ENCODE measurements around the gene SPEN. TPM values are rescaled to one million over a fixed set of nuclear protein-coding genes. Genes with fewer than 3 reads are reported as not detected.

Gene SPEN
- total RNA-seq, 1 donor from 2014 or later, result 55.2 TPM

GRCh38 chr1:15858069-15858670, 10.7 kb downstream of the SPEN start:
- intact Hi-C loops (cut with DNase I), result loop anchor here (2.0 kb wide), 1 partner anchor 53 kb away; no protein-coding TSS in a partner anchor
- DNase-seq (ENCODE audit: extremely low spot score in 2 of 2), result no peak
- no peak overlapping the region for H3K4me3 ChIP-seq
- H3K4me1 ChIP-seq, result peaks cover 60% of the 10 kb centered on the region
- TF ChIP-seq CTCF (IDR thresholded peaks at IDR 0.05) (no peak), POLR2AphosphoS5 (IDR thresholded peaks at IDR 0.05; ENCODE audit: insufficient read depth in 1 of 2, low read depth in 1 of 2) (no peak), POLR2A (IDR thresholded peaks at IDR 0.05) (no peak)
- no peaks in the 10 kb centered on the region for H3K9me3 ChIP-seq
- no peaks in the 10 kb centered on the region for H3K27me3 ChIP-seq
- H3K27ac ChIP-seq, result no peak overlapping the region
- no peaks in the 10 kb centered on the region for H3K36me3 ChIP-seq

GRCh38 chr1:15858672-15859372, 11.3 kb downstream of the SPEN start:
- H3K36me3 ChIP-seq, result no peaks in the 10 kb centered on the region
- no peak for DNase-seq (ENCODE audit: extremely low spot score in 2 of 2)
- H3K9me3 ChIP-seq, result no peaks in the 10 kb centered on the region
- intact Hi-C loops (cut with DNase I), result loop anchor here (2.0 kb wide), 1 partner anchor 54 kb away; no protein-coding TSS in a partner anchor
- TF ChIP-seq POLR2AphosphoS5 (IDR thresholded peaks at IDR 0.05; ENCODE audit: insufficient read depth in 1 of 2, low read depth in 1 of 2) (no peak), CTCF (IDR thresholded peaks at IDR 0.05) (no peak), POLR2A (IDR thresholded peaks at IDR 0.05) (no peak)
- H3K4me3 ChIP-seq, result no peak overlapping the region
- H3K4me1 ChIP-seq, result peaks cover 53% of the 10 kb centered on the region
- H3K27me3 ChIP-seq, result no peaks in the 10 kb centered on the region
- H3K27ac ChIP-seq, result no peak overlapping the region

DNA sequence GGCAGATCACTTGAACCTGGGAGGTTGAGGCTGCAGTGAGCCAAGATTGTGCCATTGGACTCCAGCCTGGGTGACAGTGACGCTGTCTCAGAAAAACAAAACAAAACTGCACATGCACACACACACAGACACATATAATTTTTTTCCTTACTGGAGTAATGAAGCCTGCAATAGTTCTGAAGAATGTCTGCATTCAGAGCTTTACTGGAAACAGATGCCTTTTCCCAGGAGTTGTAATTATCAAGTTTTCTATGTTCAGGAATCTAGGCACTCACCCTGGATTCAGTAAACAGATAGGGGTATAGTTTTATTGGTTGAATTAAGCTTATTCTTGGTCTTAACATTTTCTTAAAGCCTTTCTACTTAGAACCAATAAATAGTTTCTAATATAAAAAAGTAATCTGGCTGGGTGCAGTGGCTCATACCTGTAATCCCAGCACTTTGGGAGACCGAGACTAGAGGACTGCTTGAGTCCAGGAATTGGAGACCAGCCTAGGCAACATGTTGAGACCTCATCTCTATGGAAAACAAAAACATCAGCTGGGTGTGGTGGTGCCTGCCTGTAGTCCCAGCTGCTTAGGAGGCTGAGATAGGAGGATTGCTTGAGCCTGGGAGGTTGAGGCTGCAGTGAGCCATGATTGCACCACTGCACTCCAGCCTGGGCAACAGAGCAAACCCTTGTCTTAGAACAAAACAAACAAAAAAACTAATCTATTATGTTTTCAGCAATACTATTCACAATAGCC, 15.8 kb downstream of the SPEN start:
- H3K27ac ChIP-seq, result no peak overlapping the region
- DNase-seq (ENCODE audit: extremely low spot score in 2 of 2), result no peak
- peaks cover 21% of the 10 kb centered on the region for H3K4me1 ChIP-seq
- H3K9me3 ChIP-seq, result no peaks in the 10 kb centered on the region
- H3K27me3 ChIP-seq, result no peaks in the 10 kb centered on the region
- H3K4me3 ChIP-seq, result no peak overlapping the region
- intact Hi-C loops (cut with DNase I), result no loop called here
- TF ChIP-seq CTCF (IDR thresholded peaks at IDR 0.05) (no peak), POLR2A (IDR thresholded peaks at IDR 0.05) (no peak), POLR2AphosphoS5 (IDR thresholded peaks at IDR 0.05; ENCODE audit: insufficient read depth in 1 of 2, low read depth in 1 of 2) (no peak)
- no peaks in the 10 kb centered on the region for H3K36me3 ChIP-seq

DNA sequence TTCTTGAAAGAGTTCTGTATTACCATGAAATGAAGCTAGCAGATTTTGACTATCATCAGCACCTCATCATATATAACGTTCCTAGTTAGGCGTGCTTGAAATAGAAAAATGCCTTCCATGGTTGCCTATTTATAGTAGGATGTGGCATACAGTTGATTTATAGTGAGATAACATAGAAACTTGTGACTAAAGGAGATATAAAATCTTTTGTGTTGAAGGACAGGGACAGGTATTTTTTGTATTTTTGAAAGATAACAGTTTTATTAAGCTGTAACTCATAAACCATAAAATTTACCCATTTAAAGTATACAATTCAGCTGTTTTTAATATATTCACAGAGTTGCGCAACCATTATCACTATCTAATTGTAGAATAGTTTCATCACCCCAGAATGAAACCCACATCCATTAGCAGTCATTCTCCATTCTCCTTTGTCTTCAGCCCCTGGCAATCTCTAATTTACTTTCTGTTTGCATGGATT, 19.3 kb downstream of the SPEN start:
- H3K36me3 ChIP-seq, result no peaks in the 10 kb centered on the region
- no peak for DNase-seq (ENCODE audit: extremely low spot score in 2 of 2)
- no peaks in the 10 kb centered on the region for H3K27me3 ChIP-seq
- no peaks in the 10 kb centered on the region for H3K9me3 ChIP-seq
- peaks cover 30% of the 10 kb centered on the region for H3K4me1 ChIP-seq
- no peak overlapping the region for H3K27ac ChIP-seq
- H3K4me3 ChIP-seq, result no peak overlapping the region
- no peak for TF ChIP-seq POLR2A (IDR thresholded peaks at IDR 0.05)
- TF ChIP-seq POLR2AphosphoS5 (IDR thresholded peaks at IDR 0.05; ENCODE audit: insufficient read depth in 1 of 2, low read depth in 1 of 2), result no peak
- no peak for TF ChIP-seq CTCF (IDR thresholded peaks at IDR 0.05)
- intact Hi-C loops (cut with DNase I), result no loop called here

Data from vagina (tissue), 2 donors.